Midbrain (tissue), 1 donor: Measurements from ENCODE around the gene TGM5.
"Not testable (repeated sequence)": the region's sequence is repeated elsewhere in the genome, so short reads cannot be mapped to it uniquely, and the experiment has no call there.

Experiments
- DNase-seq: peaks from one replicate; lab custom pipeline; 2025; lab: John Stamatoyannopoulos, UW

The TGM5 gene

GRCh38 chr15:43266834-43267233 is at the start of gene TGM5:
Gene TGM5 (minus strand): TSS chr15:43266928. CDS start chr15:43266849, 79 bp downstream.
- no peak for DNase-seq

- DNase-seq = no peak
Observed at GRCh38 chr15:43314171-43314570, 47.4 kb upstream of the TGM5 start.

- DNase-seq = no peak
Observed at GRCh38 chr15:43312378-43312777, 45.6 kb upstream of the TGM5 start.

DNA sequence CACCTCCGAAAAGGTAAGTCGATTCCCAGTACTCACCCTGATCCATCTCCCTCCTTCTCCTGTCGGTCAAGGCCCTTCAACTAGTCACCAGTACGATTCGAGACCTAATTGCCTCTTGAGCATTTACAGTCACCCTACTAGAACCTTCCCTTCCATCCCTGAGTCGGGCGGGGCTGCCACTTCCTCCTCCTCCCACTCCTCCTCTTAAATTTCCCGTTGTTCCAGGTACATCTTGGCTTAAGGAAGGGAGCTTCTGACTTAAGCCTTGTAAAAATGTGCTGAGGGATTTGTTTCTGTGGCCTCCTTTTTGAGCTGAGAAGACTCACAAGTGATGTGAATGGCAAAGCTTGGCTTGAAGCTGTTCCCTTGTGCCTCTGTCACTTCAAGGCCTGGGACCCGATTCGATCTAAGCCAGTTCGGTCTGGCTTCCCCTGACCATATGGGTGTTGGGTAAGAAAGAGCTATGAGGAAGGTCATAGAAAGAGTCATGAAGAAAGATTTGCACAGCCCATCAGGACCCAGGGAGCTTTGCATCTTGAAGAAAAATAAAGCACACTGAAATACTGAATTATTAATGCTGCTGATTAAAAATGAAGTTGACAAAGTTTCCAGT is 35.6 kb upstream of the TGM5 start, which contains the start of gene TGM7:
Gene TGM7, minus strand, starts transcription at position 51 of the 613 bp plus-strand sequence.
- DNase-seq = no peak

DNA sequence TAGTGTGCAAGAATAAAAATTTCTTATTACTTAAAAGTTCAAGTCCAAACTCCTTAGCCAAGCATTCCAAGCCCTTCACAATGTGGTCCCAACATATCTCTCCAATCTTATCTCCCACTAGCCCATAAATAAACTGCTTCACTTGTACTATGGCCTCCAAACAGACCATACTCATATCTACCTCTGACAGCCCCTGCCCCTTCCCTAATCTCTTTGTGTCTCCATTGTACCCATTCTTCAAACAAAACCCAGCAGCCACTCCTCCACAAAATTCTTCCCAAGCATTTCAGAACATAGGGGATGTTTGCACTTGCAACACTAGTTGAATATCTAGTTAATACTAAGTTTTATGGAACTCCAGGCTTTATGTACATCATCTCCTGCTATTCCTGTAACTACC is 33.2 kb upstream of the TGM5 start:
- no peak for DNase-seq

DNA sequence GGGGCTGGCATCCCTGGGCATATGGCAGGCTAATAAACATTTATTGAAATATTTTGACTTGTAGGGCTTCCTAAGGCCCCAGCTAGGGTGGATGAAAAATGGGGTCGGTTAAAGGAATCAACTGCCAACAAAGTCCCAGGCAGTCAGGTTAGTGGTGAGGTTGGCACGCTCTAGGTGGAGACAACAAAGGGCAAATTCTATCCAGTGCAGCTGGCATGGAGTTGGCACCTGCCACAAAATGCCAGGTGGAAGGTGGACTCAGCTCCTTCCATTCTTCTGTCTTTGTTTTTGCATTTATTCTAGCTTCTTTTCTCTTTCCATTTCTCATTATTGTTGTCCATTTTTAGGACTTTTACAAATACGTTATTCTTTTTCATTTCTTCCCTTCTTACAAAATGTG is 32.7 kb upstream of the TGM5 start:
- no peak for DNase-seq

GRCh38 chr15:43294091-43294706 is 27.5 kb upstream of the TGM5 start:
- no peak for DNase-seq

DNA sequence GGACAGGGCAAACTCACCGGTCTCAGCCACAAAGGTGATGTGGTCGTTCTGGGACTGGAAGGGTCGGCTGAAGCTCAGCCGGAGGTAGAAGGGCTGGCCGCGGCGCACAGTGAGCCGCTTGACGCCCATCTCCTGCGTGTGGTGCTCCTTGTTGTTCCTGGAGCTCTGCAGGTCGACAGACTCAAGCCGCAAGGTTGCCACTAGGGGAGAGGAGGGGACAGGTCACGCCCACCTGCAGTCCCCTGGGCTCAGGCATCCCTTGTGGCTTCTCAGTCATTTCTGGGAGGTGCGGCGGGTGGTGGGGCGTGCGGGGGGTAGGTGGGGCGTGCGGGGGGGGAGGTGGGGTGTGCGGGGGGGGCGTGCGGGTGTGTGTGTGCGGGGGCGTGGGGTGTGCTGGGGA is 26.7 kb upstream of the TGM5 start:
- no peak for DNase-seq

DNA sequence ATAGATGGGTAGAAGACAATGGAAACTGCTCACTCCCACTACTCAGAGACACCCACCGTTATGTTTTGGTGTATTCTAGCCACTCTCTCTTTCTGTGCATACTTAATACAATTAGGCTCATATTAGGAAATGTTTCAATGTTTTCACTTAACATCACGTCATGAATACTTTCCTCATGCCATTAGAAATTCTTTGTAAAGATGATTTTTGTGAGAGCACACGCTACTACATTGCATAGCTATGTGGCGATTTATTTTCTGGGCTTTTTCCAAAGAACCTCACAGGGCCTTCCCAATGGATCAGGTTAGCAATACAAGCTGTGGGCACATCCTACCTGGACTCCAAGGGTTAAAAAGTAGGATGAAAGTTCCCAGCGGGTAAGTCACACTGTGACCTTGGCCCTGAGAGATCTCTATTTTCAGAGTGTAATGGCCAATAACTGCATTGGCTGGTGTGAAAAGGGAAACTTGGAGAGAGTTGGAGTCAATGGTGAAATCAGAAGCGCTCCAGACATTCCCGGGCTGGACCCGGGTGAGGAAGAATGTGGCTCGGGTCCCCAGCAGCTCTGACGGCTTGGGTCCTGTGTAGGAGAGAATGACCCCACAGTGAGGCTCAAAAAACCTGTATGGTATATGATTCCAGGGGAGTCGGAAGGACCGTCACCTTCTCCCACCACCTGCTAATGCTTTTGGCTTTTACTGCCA is 25.8 kb upstream of the TGM5 start:
- no peak for DNase-seq

DNA sequence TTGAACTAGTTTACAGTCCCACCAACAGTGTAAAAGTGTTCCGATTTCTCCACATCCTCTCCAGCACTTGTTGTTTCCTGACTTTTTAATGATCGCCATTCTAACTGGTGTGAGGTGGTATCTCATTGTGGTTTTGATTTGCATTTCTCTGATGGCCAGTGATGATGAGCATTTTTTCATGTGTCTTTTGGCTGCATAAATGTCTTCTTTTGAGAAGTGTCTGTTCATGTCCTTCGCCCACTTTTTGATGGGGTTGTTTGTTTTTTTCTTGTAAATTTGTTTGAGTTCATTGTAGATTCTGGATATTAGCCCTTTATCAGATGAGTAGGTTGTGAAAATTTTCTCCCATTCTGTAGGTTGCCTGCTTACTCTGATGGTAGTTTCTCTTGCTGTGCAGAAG is 22.9 kb upstream of the TGM5 start:
- DNase-seq = not testable (repeated sequence)

DNA sequence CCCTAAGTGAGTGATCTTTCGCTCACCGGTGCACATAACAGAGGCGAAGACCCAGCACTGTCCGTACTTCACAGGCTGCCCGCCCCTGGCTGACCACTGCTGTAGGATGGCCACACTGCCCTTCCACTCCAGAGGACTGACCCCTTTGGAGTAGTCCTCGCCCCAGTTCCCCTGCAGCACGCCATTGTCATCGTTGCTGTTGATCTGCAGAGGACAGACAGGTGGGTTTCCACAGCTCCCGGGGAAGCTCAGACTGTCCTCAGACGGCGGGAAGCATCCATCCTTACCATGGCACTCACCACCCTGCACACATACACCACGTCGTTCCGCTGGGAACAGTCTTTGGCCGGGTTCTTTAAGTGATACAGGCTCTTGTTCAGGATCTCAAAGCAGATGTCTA is 20.5 kb upstream of the TGM5 start:
- DNase-seq = no peak

- DNase-seq = no peak
Observed at GRCh38 chr15:43286074-43286473, 19.3 kb upstream of the TGM5 start.

DNA sequence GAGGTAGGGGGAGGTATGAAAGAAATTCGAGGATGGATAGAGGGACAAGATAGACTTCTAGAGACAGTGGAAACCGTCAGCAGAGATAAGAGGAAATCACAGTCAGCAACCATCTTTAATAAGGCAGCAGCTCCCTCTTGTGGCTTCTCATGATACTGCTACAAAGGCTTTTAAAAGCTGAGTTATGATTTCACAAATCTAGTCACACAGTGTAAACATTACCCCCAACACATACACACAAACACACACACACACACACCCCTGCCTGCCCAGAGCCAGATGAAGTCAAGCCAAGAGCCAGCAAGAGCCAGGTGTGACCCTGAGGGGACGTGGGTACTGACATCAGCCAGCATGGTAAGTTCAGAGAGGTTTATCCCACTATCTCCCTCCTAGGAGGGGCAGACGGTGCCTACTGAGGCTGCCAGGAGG is 18.9 kb upstream of the TGM5 start:
- DNase-seq = peak; percentile 52

DNA sequence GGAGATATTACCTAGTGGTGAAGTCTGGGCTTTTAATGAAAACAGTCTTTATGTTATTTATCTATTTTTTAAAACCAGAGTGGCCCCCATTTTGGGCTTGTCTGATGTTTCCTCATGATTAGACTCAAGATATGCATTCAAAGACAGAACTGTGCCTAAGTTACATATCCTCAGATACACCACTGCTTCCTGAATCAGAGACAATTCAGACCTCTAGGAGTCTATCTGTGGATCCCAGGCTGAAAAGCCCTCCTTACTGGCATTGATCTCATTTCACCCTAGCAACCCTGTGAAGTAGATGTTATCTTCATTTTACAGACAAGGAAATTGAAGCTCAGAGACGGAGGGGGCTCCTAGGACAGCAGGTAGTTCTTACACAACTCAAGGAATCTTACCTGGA is 16.8 kb upstream of the TGM5 start:
- no peak for DNase-seq

- no peak for DNase-seq
Observed at GRCh38 chr15:43281926-43282602, 15.3 kb upstream of the TGM5 start.

GRCh38 chr15:43280996-43281395 is 14.3 kb upstream of the TGM5 start:
- no peak for DNase-seq

DNA sequence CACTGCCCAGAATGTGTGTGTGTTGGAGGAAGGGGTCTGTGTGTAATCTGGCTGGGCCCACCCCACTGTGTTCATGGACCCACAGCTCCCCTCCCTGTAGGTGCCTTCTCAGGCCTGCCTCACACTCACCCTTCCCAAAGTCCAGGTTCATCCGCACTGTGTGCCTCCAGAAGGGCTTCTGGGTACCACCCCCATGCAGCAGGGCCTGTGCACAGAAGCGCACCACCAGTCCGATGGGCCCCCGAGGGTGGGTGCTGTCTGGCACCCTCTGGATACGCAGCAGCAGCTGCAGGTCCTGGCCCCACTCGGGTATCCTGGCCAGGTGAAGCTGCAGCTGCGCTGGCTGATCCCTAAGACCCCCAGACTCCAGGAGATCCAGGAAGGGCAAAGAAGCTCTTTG is 12.8 kb upstream of the TGM5 start:
- DNase-seq = no peak

- no peak for DNase-seq
Observed at GRCh38 chr15:43278869-43279268, 12.1 kb upstream of the TGM5 start.

DNA sequence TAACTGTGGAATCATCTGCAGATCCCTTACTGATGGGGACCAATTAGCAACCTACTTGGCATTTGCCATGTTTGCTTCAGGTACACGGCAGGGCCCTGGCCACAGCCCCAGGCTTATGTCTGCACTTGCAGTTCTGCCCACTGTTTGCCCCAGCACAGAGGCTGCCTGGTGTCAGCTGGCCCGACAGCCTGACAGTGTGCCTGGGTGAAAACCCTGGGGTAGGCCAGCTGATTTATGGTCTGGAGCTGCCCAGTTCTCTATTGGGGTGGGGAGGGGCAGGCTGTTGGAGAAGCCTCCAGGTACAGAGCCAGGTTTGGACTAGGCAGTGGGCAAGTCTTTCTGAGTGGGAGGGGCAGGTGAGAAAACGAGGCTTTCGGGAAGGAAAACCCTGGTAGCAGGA is 11.2 kb upstream of the TGM5 start:
- no peak for DNase-seq

- DNase-seq = no peak
Observed at GRCh38 chr15:43277231-43277823, 10.6 kb upstream of the TGM5 start.

DNA sequence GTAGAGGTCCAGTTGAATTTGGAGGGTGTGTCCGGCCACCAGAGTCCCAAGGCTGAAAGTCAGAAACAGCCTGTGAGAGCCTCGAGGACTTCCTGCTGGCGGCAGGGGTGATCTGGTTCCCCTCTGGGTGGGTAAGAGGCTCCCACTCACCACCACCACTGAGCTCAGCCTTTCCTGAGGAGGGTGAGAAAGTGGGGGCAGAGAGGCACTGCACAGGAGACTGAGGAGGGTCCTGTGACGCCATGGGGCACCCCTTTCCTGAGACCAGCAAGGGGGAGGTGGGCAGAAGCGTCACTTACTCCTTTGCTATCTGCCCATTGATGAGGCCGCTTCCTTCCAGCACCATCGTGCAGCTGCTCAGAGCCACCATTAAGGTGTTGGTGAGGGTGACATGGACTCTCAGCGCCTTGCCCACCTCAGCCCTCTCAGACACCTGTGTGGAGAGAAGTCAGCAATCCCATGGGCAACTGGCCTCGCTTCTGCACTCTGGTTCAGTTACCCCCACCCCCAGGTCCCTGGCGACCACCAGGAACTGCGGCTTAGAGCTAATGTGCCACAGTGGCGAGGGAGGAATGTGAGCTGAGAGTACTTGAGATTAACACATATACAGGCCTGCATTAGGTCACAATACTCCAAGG is 10.0 kb upstream of the TGM5 start:
- no peak for DNase-seq
